CD1c-positive myeloid dendritic cell (primary cell): Measurements from ENCODE around the gene UCHL3.
"Not testable (repeated sequence)": the region's sequence is repeated elsewhere in the genome, so short reads cannot be mapped to it uniquely, and the experiment has no call there.

ENCODE experiments used
- DNase-seq: peaks from one replicate; pipeline ENCODE4 v3.0.0-alpha.2; 2016; ENCODE audit errors: extremely low spot score

UCHL3 gene

DNA sequence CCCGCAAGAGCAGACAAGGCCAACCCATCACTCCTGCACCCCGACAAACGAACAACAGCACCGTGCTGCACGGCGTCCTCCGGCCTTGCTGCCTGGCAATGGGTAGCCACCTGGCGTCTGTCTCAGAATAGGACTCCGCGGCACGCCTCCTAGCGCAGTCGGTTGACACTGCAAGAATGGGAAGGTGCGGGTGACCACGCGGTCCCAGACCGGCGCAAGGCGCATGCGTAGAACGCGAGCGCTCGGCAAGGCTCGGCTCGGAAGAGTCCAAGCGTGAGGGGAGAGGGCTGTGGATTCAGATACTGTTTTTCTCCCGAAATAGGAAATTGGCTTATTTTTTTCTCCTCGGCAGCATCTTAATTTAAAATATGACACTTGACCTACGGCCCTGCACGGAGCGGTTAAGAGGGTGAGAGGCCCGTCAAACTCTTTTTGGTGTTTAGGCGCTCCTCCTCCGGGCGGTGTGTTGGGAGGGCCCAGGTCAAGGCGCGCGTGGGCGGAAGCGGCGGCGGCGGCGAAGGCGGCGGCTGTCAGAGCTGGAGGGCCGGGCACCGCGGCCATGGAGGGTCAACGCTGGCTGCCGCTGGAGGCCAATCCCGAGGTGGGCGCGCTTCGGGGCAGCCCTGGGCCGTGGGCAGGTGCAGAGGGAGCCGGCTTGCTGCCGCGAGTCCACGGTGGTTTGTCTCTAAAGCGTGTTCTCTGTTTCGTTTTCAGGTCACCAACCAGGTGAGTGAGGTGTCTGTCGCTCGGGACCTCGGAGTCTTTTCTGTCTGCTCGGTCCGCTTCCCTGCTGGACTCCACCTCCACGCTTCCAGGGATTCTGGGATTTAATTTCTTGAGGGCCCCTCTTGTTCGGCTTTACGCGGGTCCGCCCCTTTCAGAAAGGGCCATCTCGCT lies at the start of gene UCHL3:
UCHL3 (plus strand) TSS at position 530 of the 897 bp plus-strand sequence; CDS start at position 560, 30 bp downstream.
- DNase-seq: peak; percentile 99

- DNase-seq: peak; percentile 88
Measured at GRCh38 chr13:75505327-75505726, 44.3 kb upstream of the UCHL3 start.

DNA sequence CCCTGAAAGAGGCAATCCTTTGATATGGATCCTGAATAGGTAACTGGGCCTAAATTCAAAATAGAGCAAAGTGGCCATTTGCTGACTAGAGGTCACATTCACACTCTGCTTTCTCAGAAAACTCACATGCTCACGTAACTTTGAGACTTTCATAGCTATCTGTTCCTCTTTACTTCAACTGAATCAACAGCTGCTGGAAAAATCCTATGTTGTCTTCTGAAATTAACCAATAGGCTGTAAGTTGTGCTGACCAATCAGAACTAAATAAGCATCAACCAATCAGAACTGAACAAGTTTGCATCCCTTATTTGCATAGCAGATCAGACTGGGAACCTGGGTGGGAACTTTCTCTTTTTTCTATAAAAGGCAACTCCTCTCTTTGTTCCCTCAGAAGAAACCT lies 43.6 kb upstream of the UCHL3 start:
- peak; percentile 72 for DNase-seq

- DNase-seq: peak; percentile 48
Measured at GRCh38 chr13:75507027-75508001, 42.3 kb upstream of the UCHL3 start.

GRCh38 chr13:75508002-75508548 lies 41.5 kb upstream of the UCHL3 start:
- no peak for DNase-seq

GRCh38 chr13:75511051-75511625 lies 38.5 kb upstream of the UCHL3 start:
- no peak for DNase-seq

GRCh38 chr13:75512253-75512652 lies 37.3 kb upstream of the UCHL3 start:
- DNase-seq: peak; percentile 66

GRCh38 chr13:75513271-75513670 lies 36.3 kb upstream of the UCHL3 start:
- peak; percentile 50 for DNase-seq

- DNase-seq: peak; percentile 44
Measured at GRCh38 chr13:75514080-75514995, 35.3 kb upstream of the UCHL3 start.

DNA sequence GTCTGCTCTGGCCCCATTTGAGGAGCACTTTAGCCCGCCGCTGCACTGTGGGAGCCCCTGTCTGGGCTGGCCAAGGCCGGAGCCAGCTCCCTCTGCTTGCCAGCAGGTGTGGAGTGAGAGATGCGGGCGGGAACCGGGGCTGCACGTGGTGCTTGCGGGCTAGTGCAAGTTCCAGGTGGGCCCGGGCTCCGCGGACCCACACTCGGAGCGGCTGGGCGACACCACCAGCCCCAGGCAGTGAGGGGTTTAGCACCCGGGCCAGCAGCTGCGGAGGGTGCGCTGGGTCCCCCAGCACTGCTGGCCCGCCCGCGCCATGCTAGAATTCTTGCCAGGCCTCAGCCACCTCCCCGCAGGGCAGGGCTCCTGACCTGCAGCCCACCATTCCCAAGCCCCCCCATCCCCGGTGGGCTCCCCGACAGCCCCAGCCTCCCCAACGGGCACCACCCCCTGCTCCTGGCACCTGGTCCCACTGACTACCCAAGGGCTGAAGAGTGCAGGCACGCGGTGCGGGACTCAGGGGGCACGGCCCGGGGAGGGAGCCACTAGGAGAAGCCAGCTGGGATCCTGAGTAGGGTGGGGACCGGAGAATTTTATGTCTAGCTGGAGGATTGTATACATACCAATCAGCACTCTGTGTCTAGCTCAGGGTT lies 31.0 kb upstream of the UCHL3 start:
- no peak for DNase-seq

- DNase-seq: no peak
Measured at GRCh38 chr13:75521956-75522355, 27.6 kb upstream of the UCHL3 start.

DNA sequence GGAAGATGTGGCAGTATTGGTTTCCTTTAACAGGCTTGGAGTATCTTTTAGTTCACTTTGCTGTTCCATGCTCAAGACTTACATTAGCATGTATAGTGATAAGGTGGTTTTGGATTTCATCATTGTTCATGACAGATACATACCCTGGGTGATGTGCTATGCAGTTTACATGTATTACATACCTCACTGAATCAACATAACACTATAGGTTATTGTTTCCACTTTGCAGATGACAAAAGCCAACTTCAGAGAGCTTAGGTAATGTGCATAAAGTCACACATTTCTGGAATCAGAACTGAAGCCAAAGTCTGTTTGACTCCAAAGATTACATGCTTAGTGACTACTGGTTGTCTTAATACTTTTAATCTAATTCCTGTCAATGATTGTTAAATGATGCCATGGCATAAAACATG lies 19.0 kb upstream of the UCHL3 start:
- DNase-seq: no peak

- DNase-seq: no peak
Measured at GRCh38 chr13:75533861-75534260, 15.7 kb upstream of the UCHL3 start.

DNA sequence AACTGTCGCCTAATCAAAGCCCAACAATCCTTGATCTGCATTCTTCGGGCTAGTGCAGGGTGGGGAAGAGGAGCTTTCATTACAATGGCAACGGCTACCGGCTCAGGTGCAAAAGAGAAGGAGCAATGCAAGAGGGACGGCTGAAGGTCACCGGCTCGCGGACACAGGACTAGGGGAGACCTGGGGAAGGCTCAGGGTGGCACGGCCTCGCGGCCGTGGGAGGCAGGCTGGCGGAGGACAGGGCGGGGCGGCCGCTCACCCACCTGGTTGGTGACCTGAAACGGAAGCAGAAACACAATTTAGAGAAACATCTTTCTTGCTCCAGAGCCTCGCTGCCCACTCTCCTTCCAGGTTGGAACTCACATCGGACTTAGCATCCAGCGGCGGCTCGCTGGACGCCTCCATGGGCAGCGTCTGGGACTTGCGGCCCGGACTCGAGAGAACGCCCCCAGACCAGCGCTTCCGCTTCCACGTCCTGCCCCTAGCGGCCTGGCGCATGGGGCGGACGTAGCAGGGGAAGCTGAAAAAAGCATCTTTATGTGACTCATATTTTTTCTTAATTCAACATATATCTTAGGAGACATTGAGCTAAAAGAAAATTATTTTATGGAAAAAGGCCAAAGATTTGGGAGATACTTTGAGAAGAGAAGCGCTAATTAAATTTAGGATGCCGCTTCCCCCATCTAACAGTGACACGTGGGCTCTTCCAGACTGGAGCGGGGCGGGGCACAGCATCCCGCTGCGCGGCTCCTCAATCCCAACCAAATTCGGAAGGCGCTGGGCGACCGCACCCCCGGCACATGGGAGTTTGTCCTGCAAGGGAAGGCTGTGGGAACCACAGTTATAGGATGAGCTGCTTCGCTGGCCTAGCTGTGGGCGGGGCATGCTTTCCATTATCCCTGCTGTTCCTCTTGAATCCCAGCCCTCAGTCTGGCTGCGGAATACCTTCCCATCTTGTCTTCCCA lies 11.9 kb upstream of the UCHL3 start, which contains the start of gene COMMD6:
COMMD6 (minus strand) TSS at position 441 of the 965 bp plus-strand sequence; CDS start at position 405, 36 bp downstream.
- peak; percentile 91 for DNase-seq

DNA sequence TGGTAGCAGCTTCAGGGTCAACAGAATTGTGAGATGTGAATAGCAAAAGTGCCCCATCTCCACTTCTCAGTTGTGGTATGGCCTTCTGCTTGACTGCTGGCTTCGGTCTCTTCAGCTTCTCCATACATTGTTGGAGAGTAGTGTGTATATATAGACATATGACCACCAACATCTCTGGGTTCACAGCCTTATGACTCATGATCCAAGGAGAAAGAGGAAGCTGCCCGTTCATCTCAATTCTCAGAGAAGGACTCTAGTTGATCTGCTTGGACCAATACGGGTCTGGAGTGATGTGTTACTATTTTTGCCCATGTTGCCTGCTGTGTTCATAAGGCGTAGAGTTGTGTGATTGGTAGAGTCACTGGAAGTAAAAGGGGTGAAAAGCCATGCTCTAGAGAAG lies 8.3 kb upstream of the UCHL3 start:
- peak; percentile 83 for DNase-seq

- no peak for DNase-seq
Measured at GRCh38 chr13:75541961-75542360, 7.6 kb upstream of the UCHL3 start.

DNA sequence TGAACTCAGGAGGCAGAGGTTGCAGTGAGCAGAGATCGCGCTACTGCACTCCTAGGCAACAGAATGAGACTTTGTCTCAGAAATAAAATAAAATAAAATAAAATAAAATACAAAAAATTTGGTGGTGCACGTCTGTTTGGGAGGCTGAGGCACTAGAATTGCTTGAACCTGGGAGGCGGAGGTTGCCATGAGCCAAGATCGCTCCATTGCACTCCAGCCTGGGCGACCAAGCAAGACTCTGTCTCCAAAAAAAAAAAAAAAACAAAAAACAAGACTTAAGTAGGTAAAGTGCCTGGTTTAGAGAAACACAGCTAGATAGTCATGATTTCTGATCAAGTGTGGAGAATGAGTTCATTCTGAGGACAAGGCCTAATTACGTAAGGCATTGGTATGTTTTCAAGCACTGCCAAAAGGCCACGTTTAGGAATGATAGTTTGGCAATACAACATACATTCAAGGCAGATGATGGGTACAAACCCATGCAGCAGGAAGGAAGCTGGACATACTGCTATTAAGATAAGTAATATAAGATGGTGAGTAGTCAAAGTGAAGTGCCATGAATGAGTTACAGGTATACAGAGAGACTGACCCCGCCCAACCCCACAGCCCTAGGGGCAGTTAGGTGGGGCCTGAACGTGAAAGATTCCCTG lies 4.8 kb upstream of the UCHL3 start:
- no peak for DNase-seq

GRCh38 chr13:75545386-75545785 lies 4.2 kb upstream of the UCHL3 start:
- not testable (repeated sequence) for DNase-seq
